ENCODE data around the gene EFNB2. TPM values are rescaled to one million over a fixed set of nuclear protein-coding genes. Genes with fewer than 3 reads are reported as not detected.

EFNB2 gene
- total and polyA plus RNA-seq, 2 donors = 19.2 to 31.8 TPM

- H3K4me1 ChIP-seq (ENCODE audit: insufficient read depth) = no peaks in the 10 kb centered on the region
- under 1% methylated on average over 121 of the region's 121 CpGs for WGBS
- no peak for DNase-seq (ENCODE audit: extremely low spot score)
- H3K36me3 ChIP-seq (ENCODE audit: insufficient read depth) = no peaks in the 10 kb centered on the region
- peak overlapping the region; percentile 87 for H3K4me3 ChIP-seq (ENCODE audit: low read depth, low read length)
- peak overlapping the region; percentile 53 for H3K27ac ChIP-seq (ENCODE audit: low read depth)
Measured at GRCh38 chr13:106534639-106535551, 567 bp downstream of the EFNB2 start.

GRCh38 chr13:106533943-106534638, 1.4 kb downstream of the EFNB2 start:
- no peak for DNase-seq (ENCODE audit: extremely low spot score)
- peak overlapping the region; percentile 87 for H3K4me3 ChIP-seq (ENCODE audit: low read depth, low read length)
- WGBS = 3% methylated on average over 66 of the region's 66 CpGs
- peak overlapping the region; percentile 23 for H3K27ac ChIP-seq (ENCODE audit: low read depth)
- no peaks in the 10 kb centered on the region for H3K4me1 ChIP-seq (ENCODE audit: insufficient read depth)
- H3K36me3 ChIP-seq (ENCODE audit: insufficient read depth) = no peaks in the 10 kb centered on the region

GRCh38 chr13:106533101-106533942, 2.1 kb downstream of the EFNB2 start:
- no peak for DNase-seq (ENCODE audit: extremely low spot score)
- Histone ChIP-seq H3K4me1 (ENCODE audit: insufficient read depth) (no peaks in the 10 kb centered on the region), H3K36me3 (ENCODE audit: insufficient read depth) (no peaks in the 10 kb centered on the region), H3K4me3 (ENCODE audit: low read depth, low read length) (peak overlapping the region; percentile 87), H3K27ac (ENCODE audit: low read depth) (no peak overlapping the region)
- WGBS = 6% methylated on average over 44 of the region's 44 CpGs

- Histone ChIP-seq H3K36me3 (ENCODE audit: insufficient read depth) (no peaks in the 10 kb centered on the region), H3K27ac (ENCODE audit: low read depth) (no peak overlapping the region), H3K4me1 (ENCODE audit: insufficient read depth) (no peaks in the 10 kb centered on the region), H3K4me3 (ENCODE audit: low read depth, low read length) (peak overlapping the region; percentile 87)
- DNase-seq (ENCODE audit: extremely low spot score) = no peak
- WGBS = 32% methylated on average over 18 of the region's 18 CpGs
Measured at GRCh38 chr13:106532111-106532929, 3.1 kb downstream of the EFNB2 start.

- DNase-seq (ENCODE audit: extremely low spot score) = no peak
- Histone ChIP-seq H3K36me3 (ENCODE audit: insufficient read depth) (no peaks in the 10 kb centered on the region), H3K4me1 (ENCODE audit: insufficient read depth) (no peaks in the 10 kb centered on the region), H3K4me3 (ENCODE audit: low read depth, low read length) (no peak overlapping the region), H3K27ac (ENCODE audit: low read depth) (no peak overlapping the region)
- 85% methylated on average over 8 of the region's 8 CpGs for WGBS
Measured at GRCh38 chr13:106530980-106531481, 4.4 kb downstream of the EFNB2 start.

GRCh38 chr13:106530171-106530851, 5.2 kb downstream of the EFNB2 start:
- WGBS = 81% methylated on average over 11 of the region's 11 CpGs
- H3K27ac ChIP-seq (ENCODE audit: low read depth) = no peak overlapping the region
- no peak overlapping the region for H3K4me3 ChIP-seq (ENCODE audit: low read depth, low read length)

GRCh38 chr13:106529415-106530170, 5.9 kb downstream of the EFNB2 start:
- no peak overlapping the region for H3K27ac ChIP-seq (ENCODE audit: low read depth)
- H3K4me1 ChIP-seq (ENCODE audit: insufficient read depth) = no peaks in the 10 kb centered on the region
- H3K36me3 ChIP-seq (ENCODE audit: insufficient read depth) = no peaks in the 10 kb centered on the region

More at GRCh38 chr13:106530171-106530851, 5.2 kb downstream of the EFNB2 start:
- no peaks in the 10 kb centered on the region for H3K4me1 ChIP-seq (ENCODE audit: insufficient read depth)
- DNase-seq (ENCODE audit: extremely low spot score) = no peak
- H3K36me3 ChIP-seq (ENCODE audit: insufficient read depth) = no peaks in the 10 kb centered on the region

GRCh38 chr13:106528718-106529414, 6.6 kb downstream of the EFNB2 start:
- no peaks in the 10 kb centered on the region for H3K4me1 ChIP-seq (ENCODE audit: insufficient read depth)
- H3K27ac ChIP-seq (ENCODE audit: low read depth) = no peak overlapping the region
- H3K4me3 ChIP-seq (ENCODE audit: low read depth, low read length) = no peak overlapping the region
- H3K36me3 ChIP-seq (ENCODE audit: insufficient read depth) = no peaks in the 10 kb centered on the region
- 91% methylated on average over 7 of the region's 7 CpGs for WGBS
- DNase-seq (ENCODE audit: extremely low spot score) = no peak

More at GRCh38 chr13:106529415-106530170, 5.9 kb downstream of the EFNB2 start:
- DNase-seq (ENCODE audit: extremely low spot score) = no peak
- no peak overlapping the region for H3K4me3 ChIP-seq (ENCODE audit: low read depth, low read length)
- 83% methylated on average over 8 of the region's 8 CpGs for WGBS

- DNase-seq (ENCODE audit: extremely low spot score) = no peak
- 74% methylated on average over 2 of the region's 2 CpGs for WGBS
- Histone ChIP-seq H3K27ac (ENCODE audit: low read depth) (no peak overlapping the region), H3K4me3 (ENCODE audit: low read depth, low read length) (no peak overlapping the region), H3K36me3 (ENCODE audit: insufficient read depth) (no peaks in the 10 kb centered on the region), H3K4me1 (ENCODE audit: insufficient read depth) (no peaks in the 10 kb centered on the region)
Measured at GRCh38 chr13:106527826-106528225, 7.6 kb downstream of the EFNB2 start.

- WGBS = 90% methylated on average over 1 of the region's 1 CpG
- no peak for DNase-seq (ENCODE audit: extremely low spot score)
- no peaks in the 10 kb centered on the region for H3K4me1 ChIP-seq (ENCODE audit: insufficient read depth)
- no peak overlapping the region for H3K4me3 ChIP-seq (ENCODE audit: low read depth, low read length)
- no peaks in the 10 kb centered on the region for H3K36me3 ChIP-seq (ENCODE audit: insufficient read depth)
- no peak overlapping the region for H3K27ac ChIP-seq (ENCODE audit: low read depth)
Measured at GRCh38 chr13:106527445-106527801, 8.0 kb downstream of the EFNB2 start.

- no peaks in the 10 kb centered on the region for H3K4me1 ChIP-seq (ENCODE audit: insufficient read depth)
- H3K27ac ChIP-seq (ENCODE audit: low read depth) = no peak overlapping the region
- WGBS = 95% methylated on average over 8 of the region's 8 CpGs
- no peaks in the 10 kb centered on the region for H3K36me3 ChIP-seq (ENCODE audit: insufficient read depth)
- no peak for DNase-seq (ENCODE audit: extremely low spot score)
- no peak overlapping the region for H3K4me3 ChIP-seq (ENCODE audit: low read depth, low read length)
Measured at GRCh38 chr13:106526738-106527444, 8.6 kb downstream of the EFNB2 start.
